ENCODE results near the gene SMAD2. TPM values are rescaled to one million over a fixed set of nuclear protein-coding genes. Genes with fewer than 3 reads are reported as not detected.

The SMAD2 gene
- total RNA-seq, 6 experiments from 2014 or later = 31.2 to 46.1 (median 36.0) TPM

DNA sequence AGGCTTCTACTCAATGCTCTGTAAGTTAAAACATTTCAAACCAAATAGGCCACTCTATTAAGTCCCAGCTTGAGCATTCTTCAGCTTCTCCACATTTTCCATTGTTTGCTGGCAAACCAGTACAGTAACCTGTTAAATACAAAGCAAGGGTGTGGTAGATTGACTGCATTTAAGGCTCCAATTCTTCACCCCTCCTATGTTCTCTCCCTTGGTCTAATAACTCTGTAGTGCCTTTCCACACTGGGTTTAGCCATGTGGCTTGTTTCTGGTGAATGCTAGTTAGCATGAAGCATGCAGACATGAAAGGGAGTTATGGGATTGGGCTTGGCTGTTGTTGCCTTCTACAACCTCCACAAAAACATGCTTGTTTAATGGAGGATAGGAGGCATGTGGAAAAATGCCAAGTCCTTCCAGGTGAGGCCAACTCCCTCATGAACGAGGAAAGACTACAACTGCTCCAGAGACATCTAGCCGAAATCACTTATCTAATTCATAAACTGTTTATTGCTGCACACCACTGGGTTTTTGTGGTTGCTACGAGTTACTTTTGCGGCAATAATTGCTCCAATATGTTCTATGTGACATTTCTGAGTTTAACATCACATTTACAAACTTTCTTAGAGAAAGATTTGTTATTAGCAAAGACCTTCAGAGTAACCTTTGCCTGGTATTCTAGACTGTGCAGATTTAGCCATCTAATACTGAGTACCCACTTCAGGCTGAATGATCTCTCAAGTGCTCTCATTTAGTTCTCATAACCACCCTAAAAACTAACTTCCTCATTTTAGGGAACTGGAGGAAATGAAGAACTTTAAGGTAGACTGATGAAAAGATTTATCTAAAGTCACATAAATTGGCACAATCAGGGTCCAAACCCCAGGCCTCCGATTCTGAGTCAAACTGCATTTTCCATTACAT is 104.0 kb downstream of the SMAD2 start:
- Histone ChIP-seq H3K27me3 (no peaks in the 10 kb centered on the region), H3K4me1 (no peaks in the 10 kb centered on the region), H3K9me3 (no peaks in the 10 kb centered on the region), H3K4me3 (no peak overlapping the region), H3K36me3 (peaks cover 0 to 6% (median 0%) of the 10 kb centered on the region in 4 donors), H3K27ac (no peak overlapping the region)
- TF ChIP-seq POLR2A (IDR thresholded peaks at IDR 0.05) = no peak
- TF ChIP-seq, protein P1, sequence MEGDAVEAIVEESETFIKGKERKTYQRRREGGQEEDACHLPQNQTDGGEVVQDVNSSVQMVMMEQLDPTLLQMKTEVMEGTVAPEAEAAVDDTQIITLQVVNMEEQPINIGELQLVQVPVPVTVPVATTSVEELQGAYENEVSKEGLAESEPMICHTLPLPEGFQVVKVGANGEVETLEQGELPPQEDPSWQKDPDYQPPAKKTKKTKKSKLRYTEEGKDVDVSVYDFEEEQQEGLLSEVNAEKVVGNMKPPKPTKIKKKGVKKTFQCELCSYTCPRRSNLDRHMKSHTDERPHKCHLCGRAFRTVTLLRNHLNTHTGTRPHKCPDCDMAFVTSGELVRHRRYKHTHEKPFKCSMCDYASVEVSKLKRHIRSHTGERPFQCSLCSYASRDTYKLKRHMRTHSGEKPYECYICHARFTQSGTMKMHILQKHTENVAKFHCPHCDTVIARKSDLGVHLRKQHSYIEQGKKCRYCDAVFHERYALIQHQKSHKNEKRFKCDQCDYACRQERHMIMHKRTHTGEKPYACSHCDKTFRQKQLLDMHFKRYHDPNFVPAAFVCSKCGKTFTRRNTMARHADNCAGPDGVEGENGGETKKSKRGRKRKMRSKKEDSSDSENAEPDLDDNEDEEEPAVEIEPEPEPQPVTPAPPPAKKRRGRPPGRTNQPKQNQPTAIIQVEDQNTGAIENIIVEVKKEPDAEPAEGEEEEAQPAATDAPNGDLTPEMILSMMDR (IDR thresholded peaks at IDR 0.05) = no peak
- 94% methylated on average over 4 of the region's 5 CpGs for WGBS (ENCODE audit: insufficient coverage, low coverage, low lambda C conversion rate, missing lambda C conversion rate)
- DNase-seq (no peak), ATAC-seq (no peak)
- intact Hi-C loops (cut with DNase I) = no loop called here

DNA sequence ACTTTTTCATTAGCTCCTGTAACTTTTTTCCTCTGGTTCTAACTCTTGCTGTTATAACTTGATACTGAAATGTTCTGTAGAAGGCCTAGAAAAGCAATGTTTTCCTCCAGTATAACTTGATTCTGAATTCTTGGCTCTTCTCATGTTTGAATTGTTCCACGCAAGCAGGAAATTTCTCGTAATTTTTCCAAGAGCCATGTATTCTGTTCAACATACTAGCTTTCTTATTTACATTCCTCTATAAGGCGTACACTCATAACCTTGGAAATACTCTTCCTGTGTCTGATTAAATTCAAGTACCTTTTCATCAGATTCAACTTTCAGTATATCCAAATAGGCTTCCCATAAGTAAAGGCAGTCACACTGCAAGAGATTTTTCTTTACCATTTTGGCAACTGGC is 109.1 kb downstream of the SMAD2 start:
- ATAC-seq (no peak), DNase-seq (no peak)
- no peaks in the 10 kb centered on the region for H3K27me3 ChIP-seq
- no peaks in the 10 kb centered on the region for H3K4me1 ChIP-seq
- WGBS (ENCODE audit: insufficient coverage, low coverage, low lambda C conversion rate, missing lambda C conversion rate) = 87% methylated on average over 3 of the region's 3 CpGs
- H3K4me3 ChIP-seq = no peak overlapping the region
- no peaks in the 10 kb centered on the region for H3K9me3 ChIP-seq
- TF ChIP-seq, protein P1 (IDR thresholded peaks at IDR 0.05) = no peak
- no peak for TF ChIP-seq POLR2A (IDR thresholded peaks at IDR 0.05)
- intact Hi-C loops (cut with DNase I) = no loop called here
- no peaks in the 10 kb centered on the region for H3K36me3 ChIP-seq
- H3K27ac ChIP-seq = no peak overlapping the region

DNA sequence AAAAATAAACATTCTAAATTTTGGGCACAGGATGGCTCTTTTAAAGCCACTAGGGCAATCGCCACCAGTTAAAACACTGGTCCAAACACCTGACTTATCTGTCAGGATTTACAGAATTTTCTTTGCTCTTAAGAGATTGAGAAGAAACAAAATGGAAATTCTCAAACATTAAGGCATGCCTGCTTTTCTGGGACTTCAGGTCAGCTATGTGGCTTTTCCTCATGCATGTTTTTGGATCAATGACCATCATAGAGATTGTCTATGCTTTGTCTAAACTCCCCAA is 112.7 kb downstream of the SMAD2 start:
- Histone ChIP-seq H3K36me3 (no peaks in the 10 kb centered on the region), H3K27ac (no peak overlapping the region), H3K9me3 (no peaks in the 10 kb centered on the region), H3K4me3 (no peak overlapping the region), H3K4me1 (no peaks in the 10 kb centered on the region), H3K27me3 (no peaks in the 10 kb centered on the region)
- intact Hi-C loops (cut with DNase I) = no loop called here
- 67% methylated on average over 1 of the region's 1 CpG for WGBS (ENCODE audit: insufficient coverage, low coverage, low lambda C conversion rate, missing lambda C conversion rate)
- DNase-seq = no peak
- TF ChIP-seq, protein P1 (IDR thresholded peaks at IDR 0.05) = no peak
- TF ChIP-seq POLR2A (IDR thresholded peaks at IDR 0.05) = no peak
- ATAC-seq = no peak

DNA sequence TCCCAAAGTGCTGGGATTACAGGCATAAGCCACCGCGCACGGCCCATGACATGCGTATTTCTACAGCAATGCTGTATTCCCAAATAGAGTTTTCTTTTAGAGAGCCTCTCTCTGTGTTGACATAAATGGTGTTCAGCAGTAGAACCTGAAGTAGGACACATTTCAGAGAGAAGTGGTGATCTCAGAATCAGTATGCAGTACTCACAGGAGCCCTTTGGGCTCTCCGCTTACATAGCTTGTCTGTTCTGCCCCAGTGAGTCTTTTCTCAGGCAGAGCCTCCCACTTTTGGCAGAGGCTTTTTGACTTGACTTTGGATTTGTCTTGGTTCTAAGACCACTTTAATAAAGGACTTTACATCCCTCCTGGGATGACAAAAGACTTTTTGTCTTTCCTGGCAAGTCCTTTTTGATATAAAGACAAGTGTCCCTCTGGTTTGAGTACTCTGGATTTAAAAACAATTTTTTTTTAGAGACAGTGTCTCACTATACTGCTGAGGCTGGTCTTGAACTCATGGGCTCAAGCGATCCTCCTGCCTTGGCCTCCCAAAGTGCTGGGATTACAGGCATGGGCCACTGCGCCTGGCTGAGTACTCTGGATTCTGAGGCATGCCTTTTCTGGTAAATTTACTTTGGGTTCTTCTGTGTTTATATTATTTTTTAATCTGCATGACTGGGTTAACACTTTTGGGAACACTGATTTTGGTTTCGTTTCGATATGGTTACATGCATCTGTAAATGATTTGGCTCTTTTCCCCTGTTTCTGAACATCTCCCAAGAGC is 113.3 kb downstream of the SMAD2 start:
- 88% methylated on average over 9 of the region's 9 CpGs for WGBS (ENCODE audit: insufficient coverage, low coverage, low lambda C conversion rate, missing lambda C conversion rate)
- ATAC-seq = no peak
- H3K36me3 ChIP-seq = no peaks in the 10 kb centered on the region
- intact Hi-C loops (cut with DNase I) = no loop called here
- H3K9me3 ChIP-seq = no peaks in the 10 kb centered on the region
- DNase-seq = no peak
- H3K27ac ChIP-seq = no peak overlapping the region
- no peaks in the 10 kb centered on the region for H3K4me1 ChIP-seq
- no peak for TF ChIP-seq POLR2A (IDR thresholded peaks at IDR 0.05)
- TF ChIP-seq, protein P1 (IDR thresholded peaks at IDR 0.05) = no peak
- no peaks in the 10 kb centered on the region for H3K27me3 ChIP-seq
- no peak overlapping the region for H3K4me3 ChIP-seq

All from right lobe of liver (tissue), 6 donors.